Loucy (cell line): ENCODE data around the gene PCYT2.
"Not testable (repeated sequence)": the region's sequence is repeated elsewhere in the genome, so short reads cannot be mapped to it uniquely, and the experiment has no call there.

Source experiments
- H2AFZ ChIP-seq: fragments of 200-600 bp; sonication (generic); 2 replicates; pipeline ENCODE4 v1.6.0; 2016; ENCODE audit warnings: antibody characterized with exemption, mild to moderate bottlenecking, low read length, moderate library complexity
- H3F3A ChIP-seq: fragments of 200-600 bp; 2 replicates; pipeline ENCODE4 v1.6.0; 2016; ENCODE audit warnings: antibody characterized with exemption, low read depth, mild to moderate bottlenecking
- H3K27me3 ChIP-seq: fragments of 200-600 bp; sonication (generic); 2 replicates; pipeline ENCODE4 v1.6.1; 2014; ENCODE audit warnings: low read length, mild to moderate bottlenecking; ENCODE audit not compliant: insufficient read depth, poor library complexity, severe bottlenecking
- H3K36me3 ChIP-seq: fragments of 200-600 bp; sonication (generic); 2 replicates; pipeline ENCODE4 v1.6.1; 2016; ENCODE audit warnings: low read length; ENCODE audit not compliant: insufficient read depth
- H3K4me1 ChIP-seq: fragments of 200-600 bp; sonication (generic); 2 replicates; pipeline ENCODE4 v1.5.1; 2014; ENCODE audit warnings: low read length, mild to moderate bottlenecking; ENCODE audit not compliant: insufficient read depth, poor library complexity, severe bottlenecking
- H3K4me2 ChIP-seq: fragments of 200-600 bp; sonication (generic); 2 replicates; pipeline ENCODE4 v1.6.0; 2014; ENCODE audit warnings: antibody characterized with exemption, low read length, low read depth, mild to moderate bottlenecking; ENCODE audit not compliant: poor library complexity, severe bottlenecking
- H3K4me3 ChIP-seq: fragments of 200-600 bp; sonication (generic); 2 replicates; pipeline ENCODE4 v1.5.1; 2014; ENCODE audit warnings: low read length, mild to moderate bottlenecking, mixed read lengths; ENCODE audit not compliant: poor library complexity, severe bottlenecking
- H3K79me2 ChIP-seq: fragments of 200-600 bp; sonication (generic); 2 replicates; pipeline ENCODE4 v1.6.1; 2014; ENCODE audit warnings: low read length; ENCODE audit not compliant: insufficient read depth
- H3K9ac ChIP-seq: fragments of 200-600 bp; sonication (generic); 2 replicates; pipeline ENCODE4 v1.6.0; 2014; ENCODE audit warnings: mild to moderate bottlenecking, low read depth, low read length, moderate library complexity; ENCODE audit not compliant: poor library complexity, severe bottlenecking
- H3K9me2 ChIP-seq: fragments of 200-600 bp; sonication (generic); replicated peaks from 2 replicates; pipeline ENCODE4 v1.6.1; 2016; ENCODE audit warnings: low read depth, low read length, mixed read lengths
- H3K9me3 ChIP-seq: fragments of 200-600 bp; sonication (generic); 2 replicates; pipeline ENCODE4 v1.6.1; 2014; ENCODE audit warnings: mild to moderate bottlenecking, antibody characterized with exemption, low read length, low read depth; ENCODE audit not compliant: insufficient read depth
- H4K20me1 ChIP-seq: fragments of 200-600 bp; sonication (generic); 2 replicates; pipeline ENCODE4 v1.6.0; 2014; ENCODE audit warnings: antibody characterized with exemption, low read length, mild to moderate bottlenecking; ENCODE audit not compliant: insufficient read depth, poor library complexity, severe bottlenecking
- CTCF ChIP-seq: fragments of 200-600 bp; sonication (generic); conservative IDR thresholded peaks from 2 replicates; pipeline ENCODE4 v1.5.1; 2014; ENCODE audit warnings: mild to moderate bottlenecking, antibody characterized with exemption, low read length
- EZH2phosphoT487 ChIP-seq: fragments of 200-600 bp; IDR thresholded peaks from 2 replicates; pipeline ENCODE4 v1.6.1; 2018; ENCODE audit warnings: antibody characterized with exemption, mild to moderate bottlenecking, moderate library complexity, borderline replicate concordance

PCYT2 gene

GRCh38 chr17:81953443-81953842, 42.2 kb upstream of the PCYT2 start:
- H2AFZ ChIP-seq, H3K27me3 ChIP-seq, H3K36me3 ChIP-seq, H3K79me2 ChIP-seq, H3K9me3 ChIP-seq, H4K20me1 ChIP-seq, H3K4me3 ChIP-seq, H3K9me2 ChIP-seq, H3K4me2 ChIP-seq, H3K4me1 ChIP-seq, H3K9ac ChIP-seq, H3F3A ChIP-seq: not testable (repeated sequence)
- peak; percentile 16; the same call in 1 of the 2 replicates for TF ChIP-seq CTCF

GRCh38 chr17:81952792-81953228, 41.6 kb upstream of the PCYT2 start:
- Histone ChIP-seq H2AFZ (no peak overlapping the region), H3K36me3 (no peaks in the 10 kb centered on the region), H3K4me2 (no peak overlapping the region), H3K9me2 (no peaks in the 10 kb centered on the region), H3K9ac (no peak overlapping the region), H4K20me1 (no peaks in the 10 kb centered on the region), H3K4me3 (no peak overlapping the region), H3F3A (no peaks in the 10 kb centered on the region), H3K27me3 (no peaks in the 10 kb centered on the region), H3K79me2 (no peaks in the 10 kb centered on the region), H3K4me1 (no peaks in the 10 kb centered on the region), H3K9me3 (no peaks in the 10 kb centered on the region)
- no peak for TF ChIP-seq CTCF
- TF ChIP-seq EZH2phosphoT487 = no peak

GRCh38 chr17:81951785-81952684, 40.8 kb upstream of the PCYT2 start:
- no peak for TF ChIP-seq CTCF
- no peak for TF ChIP-seq EZH2phosphoT487
- Histone ChIP-seq H3K27me3 (no peaks in the 10 kb centered on the region), H3K9me3 (no peaks in the 10 kb centered on the region), H3K4me2 (no peak overlapping the region), H3K9ac (no peak overlapping the region), H3K4me3 (no peak overlapping the region), H3K36me3 (no peaks in the 10 kb centered on the region), H3K79me2 (no peaks in the 10 kb centered on the region), H3F3A (no peaks in the 10 kb centered on the region), H4K20me1 (no peaks in the 10 kb centered on the region), H3K9me2 (no peaks in the 10 kb centered on the region), H2AFZ (no peak overlapping the region), H3K4me1 (no peaks in the 10 kb centered on the region)
